Memory B cell (primary cell): ENCODE measurements around the gene GABRG1.

ENCODE experiments used
- ATAC-seq: fragments of 150-1000 bp; cut with Tn5 transposase; 2 replicates; pipeline ENCODE4 v1.10.0; 2021; ENCODE audit warnings: low read depth, mild to moderate bottlenecking, moderate library complexity
- DNase-seq, 2 donors: peaks; one replicate each; pipeline ENCODE4 v3.0.0; 2022; ENCODE audit warnings: low spot score in 2 of 2
- H3K27ac Mint-ChIP-seq: one replicate; pipeline ENCODE4 v1.8.0; 2022; ENCODE audit warnings: mild to moderate bottlenecking, moderate library complexity, mixed read lengths
- H3K27me3 Mint-ChIP-seq: one replicate; pipeline ENCODE4 v1.8.0; 2022; ENCODE audit warnings: mixed read lengths
- H3K36me3 Mint-ChIP-seq: one replicate; pipeline ENCODE4 v1.8.0; 2022; ENCODE audit warnings: mild to moderate bottlenecking, mixed read lengths
- H3K4me1 Mint-ChIP-seq: one replicate; pipeline ENCODE4 v1.8.0; 2022; ENCODE audit warnings: mixed read lengths
- H3K4me3 Mint-ChIP-seq: one replicate; pipeline ENCODE4 v1.8.0; 2022; ENCODE audit warnings: mild to moderate bottlenecking, moderate library complexity, mixed read lengths
- H3K9me3 Mint-ChIP-seq: one replicate; pipeline ENCODE4 v1.8.0; 2022; ENCODE audit warnings: mixed read lengths

Gene GABRG1

DNA sequence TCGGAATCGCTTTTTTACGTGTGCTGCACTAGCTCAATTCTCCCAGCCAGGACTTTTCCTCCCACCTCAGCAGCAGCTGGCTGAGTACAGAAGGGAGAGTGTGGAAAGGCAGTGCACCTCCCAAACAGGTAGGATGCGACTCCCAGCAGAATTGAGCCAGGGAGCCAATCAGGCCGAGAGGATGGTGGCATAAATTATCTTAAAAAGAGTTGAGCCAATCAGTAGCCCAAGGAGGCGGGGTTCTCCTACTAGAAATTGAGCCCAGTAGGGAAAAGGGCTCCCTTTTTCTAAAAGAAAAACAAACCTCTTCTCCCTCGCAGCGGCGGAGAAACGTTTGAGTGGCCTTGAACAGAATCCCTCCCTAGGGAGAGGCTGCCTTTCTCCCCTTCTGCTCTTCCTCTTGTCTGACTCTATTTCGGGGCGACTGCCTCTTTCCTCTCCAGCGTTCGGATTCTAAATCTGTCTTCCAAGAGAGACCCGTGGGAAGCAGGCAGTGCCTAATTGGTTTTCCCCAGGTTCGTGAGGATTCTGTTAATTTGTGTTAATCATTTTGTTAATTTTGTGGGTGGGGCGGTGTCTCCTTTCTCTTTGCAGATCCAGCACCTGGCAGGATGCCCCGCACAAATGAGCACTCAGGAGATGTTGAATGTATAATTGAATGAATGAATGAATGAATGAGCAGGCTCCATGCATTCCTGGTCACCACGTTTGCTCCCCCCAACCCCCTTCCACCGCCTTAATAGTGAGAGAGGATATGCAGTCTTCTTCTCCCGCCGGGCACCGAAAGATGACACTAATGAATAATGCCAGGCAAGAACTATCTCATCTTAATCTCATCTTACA lies at the start of gene GABRG1:
Gene GABRG1 (minus strand): TSS at position 142 of the 843 bp plus-strand sequence. CDS start 141 bp downstream, at position 1.
- H3K36me3 Mint-ChIP-seq = no peaks in the 10 kb centered on the region
- no peak within 1 kb of the TSS for H3K4me3 Mint-ChIP-seq
- no peaks in the 10 kb centered on the region for H3K4me1 Mint-ChIP-seq
- H3K27me3 Mint-ChIP-seq = no peaks in the 10 kb centered on the region
- no peak within 1 kb of the TSS for H3K27ac Mint-ChIP-seq
- DNase-seq (no peak), ATAC-seq (no peak)
- peaks cover 6% of the 10 kb centered on the region for H3K9me3 Mint-ChIP-seq

DNA sequence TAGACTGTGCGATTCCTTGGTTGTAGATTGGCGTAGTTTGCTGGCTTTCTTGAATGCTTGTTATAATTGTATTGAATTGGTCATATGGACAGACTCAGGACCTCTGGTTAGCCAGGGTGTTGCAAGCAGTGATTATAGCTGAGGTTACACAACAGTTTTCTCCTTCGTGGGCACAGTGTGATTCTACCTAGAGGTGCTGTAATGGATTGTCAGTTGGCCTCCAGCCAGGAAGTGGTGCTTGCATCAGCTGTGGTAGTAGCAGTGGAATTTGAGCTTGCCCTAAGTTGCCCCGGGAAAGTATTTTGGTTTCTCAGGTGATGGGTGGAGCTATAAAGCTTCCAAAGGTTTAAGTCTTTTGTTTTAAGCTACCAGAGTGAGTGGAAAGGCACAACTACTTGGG lies 23.1 kb upstream of the GABRG1 start:
- H3K27me3 Mint-ChIP-seq = no peaks in the 10 kb centered on the region
- peaks cover 3% of the 10 kb centered on the region for H3K9me3 Mint-ChIP-seq
- H3K27ac Mint-ChIP-seq = no peak overlapping the region
- H3K4me1 Mint-ChIP-seq = no peaks in the 10 kb centered on the region
- no peaks in the 10 kb centered on the region for H3K36me3 Mint-ChIP-seq
- DNase-seq (no peak), ATAC-seq (no peak)
- no peak overlapping the region for H3K4me3 Mint-ChIP-seq

DNA sequence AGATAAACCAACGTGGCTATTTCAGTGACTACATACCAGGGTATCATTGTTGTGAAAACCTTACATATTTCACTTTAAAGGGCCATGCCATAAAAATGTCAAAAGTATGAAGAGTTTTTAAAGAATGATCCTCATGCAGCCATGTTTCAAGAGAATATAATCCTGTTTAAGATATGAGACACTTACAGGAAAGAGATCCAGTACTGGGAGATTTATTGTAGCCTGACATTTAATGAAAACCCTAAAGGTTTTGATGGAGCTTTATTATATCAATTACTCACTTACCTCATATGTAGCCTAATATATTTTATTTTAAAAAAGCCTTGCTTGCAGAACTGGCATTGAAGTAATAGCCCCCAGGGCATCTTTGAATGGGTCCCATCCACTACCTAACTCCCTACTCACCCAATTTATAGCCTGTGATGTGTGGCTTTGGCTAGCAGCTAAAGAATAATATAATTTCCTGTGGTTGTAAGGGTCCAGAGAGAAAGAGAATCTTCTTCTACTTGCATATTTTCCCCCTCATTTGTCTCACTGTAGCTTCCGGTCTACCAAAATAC lies 7.7 kb upstream of the GABRG1 start:
- ATAC-seq (no peak), DNase-seq (no peak)
- no peak overlapping the region for H3K27ac Mint-ChIP-seq
- H3K9me3 Mint-ChIP-seq = peaks cover 6% of the 10 kb centered on the region
- no peaks in the 10 kb centered on the region for H3K27me3 Mint-ChIP-seq
- H3K36me3 Mint-ChIP-seq = no peaks in the 10 kb centered on the region
- H3K4me3 Mint-ChIP-seq = no peak overlapping the region
- no peaks in the 10 kb centered on the region for H3K4me1 Mint-ChIP-seq

DNA sequence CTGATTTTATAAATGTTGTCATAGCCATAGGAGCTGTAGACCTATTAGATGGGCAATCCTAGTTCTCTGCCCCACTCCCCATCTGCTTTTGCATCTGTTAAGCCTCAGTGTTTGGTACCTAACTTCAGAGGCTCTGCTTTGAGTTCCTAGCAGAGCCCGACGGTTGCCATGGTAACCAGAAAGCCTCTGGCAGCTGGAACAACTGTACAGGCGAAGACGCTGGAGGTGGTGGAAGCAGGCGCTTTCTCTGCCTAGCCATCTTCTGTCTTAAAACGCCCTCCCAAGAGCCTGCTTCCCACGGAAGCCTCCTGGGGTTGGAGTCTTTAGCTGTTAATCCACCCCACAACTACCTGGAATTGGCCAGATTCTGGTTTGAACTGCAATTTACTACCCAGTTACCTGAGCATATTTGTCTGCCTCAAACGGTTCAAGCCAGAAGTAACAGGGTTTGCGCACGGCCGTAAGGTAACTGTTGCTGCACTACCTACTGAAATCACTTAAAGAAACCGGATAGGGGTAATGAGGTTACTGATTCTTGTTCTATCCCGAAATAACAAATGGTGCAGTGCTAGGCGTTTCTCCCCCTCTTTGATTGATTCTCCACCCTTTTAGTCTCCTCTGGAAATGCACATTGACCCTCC lies 1.0 kb upstream of the GABRG1 start:
- Mint-ChIP-seq H3K9me3 (peaks cover 6% of the 10 kb centered on the region), H3K4me3 (no peak overlapping the region), H3K4me1 (no peaks in the 10 kb centered on the region), H3K27me3 (no peaks in the 10 kb centered on the region), H3K36me3 (no peaks in the 10 kb centered on the region), H3K27ac (no peak overlapping the region)
- DNase-seq (no peak), ATAC-seq (no peak)

DNA sequence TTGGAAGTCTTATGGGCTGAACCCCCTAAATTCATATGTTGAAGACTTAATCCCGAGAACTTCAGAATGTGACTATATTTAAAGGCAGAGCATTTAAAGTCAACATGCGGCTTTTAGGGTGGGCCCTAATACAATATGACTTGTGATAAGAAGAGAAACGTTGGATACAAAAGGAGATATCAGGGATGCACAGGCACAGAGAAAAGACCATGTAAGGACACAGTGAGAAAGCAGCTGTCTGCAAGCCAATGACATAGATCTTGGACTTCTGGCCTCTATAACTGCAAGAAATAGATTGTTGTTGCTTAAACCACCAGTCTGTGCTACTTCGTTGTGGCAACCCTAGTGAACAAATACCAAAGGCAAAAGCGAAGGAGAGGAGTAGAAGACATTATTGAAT lies 42.2 kb downstream of the GABRG1 start:
- Mint-ChIP-seq H3K36me3 (no peaks in the 10 kb centered on the region), H3K27me3 (no peaks in the 10 kb centered on the region), H3K4me3 (no peak overlapping the region), H3K9me3 (peaks cover 6% of the 10 kb centered on the region), H3K4me1 (no peaks in the 10 kb centered on the region), H3K27ac (no peak overlapping the region)
- DNase-seq (no peak), ATAC-seq (no peak)

DNA sequence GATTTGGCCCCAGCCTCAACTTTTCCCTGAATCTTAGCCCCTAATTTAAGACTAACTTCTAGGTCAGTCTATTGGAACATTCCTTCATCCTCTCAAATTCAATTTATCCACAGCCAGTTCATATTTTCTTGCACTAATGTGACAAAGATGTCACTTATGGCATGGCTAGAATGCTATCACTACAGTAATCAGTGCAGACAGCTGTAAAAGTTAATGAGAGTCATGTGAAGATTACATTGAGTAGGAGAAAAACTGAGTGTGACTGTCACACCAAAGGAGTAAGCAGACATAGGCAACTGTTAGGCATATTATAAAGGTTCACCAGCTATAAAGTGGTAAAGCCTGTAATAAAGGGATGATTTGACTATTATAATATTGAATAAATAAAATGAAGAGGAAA lies 42.6 kb downstream of the GABRG1 start:
- no peaks in the 10 kb centered on the region for H3K36me3 Mint-ChIP-seq
- no peak overlapping the region for H3K27ac Mint-ChIP-seq
- H3K9me3 Mint-ChIP-seq = peaks cover 6% of the 10 kb centered on the region
- no peaks in the 10 kb centered on the region for H3K4me1 Mint-ChIP-seq
- ATAC-seq = no peak
- no peaks in the 10 kb centered on the region for H3K27me3 Mint-ChIP-seq
- no peak overlapping the region for H3K4me3 Mint-ChIP-seq
- DNase-seq = no peak

DNA sequence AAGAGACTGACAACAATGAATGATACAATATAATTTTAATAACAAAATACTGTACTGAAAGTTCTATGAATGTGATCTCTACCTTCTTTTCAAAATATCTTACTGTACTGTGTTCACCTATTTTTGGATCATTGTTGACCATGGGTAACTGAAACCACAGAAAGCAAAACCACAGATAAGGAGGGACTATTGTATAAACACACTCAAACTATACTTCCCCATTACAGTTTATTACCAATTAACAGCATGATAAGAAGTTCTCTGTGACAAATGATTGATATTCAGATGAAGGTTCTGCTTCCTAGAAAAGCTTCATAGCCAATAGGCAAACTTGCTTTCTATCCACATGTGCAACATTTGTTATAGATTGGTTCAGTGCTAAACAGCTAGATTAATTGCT lies 50.1 kb downstream of the GABRG1 start:
- Mint-ChIP-seq H3K27ac (no peak overlapping the region), H3K36me3 (no peaks in the 10 kb centered on the region), H3K9me3 (peaks cover 2% of the 10 kb centered on the region), H3K4me1 (no peaks in the 10 kb centered on the region), H3K27me3 (no peaks in the 10 kb centered on the region), H3K4me3 (no peak overlapping the region)
- no peak for ATAC-seq
- DNase-seq = no peak

DNA sequence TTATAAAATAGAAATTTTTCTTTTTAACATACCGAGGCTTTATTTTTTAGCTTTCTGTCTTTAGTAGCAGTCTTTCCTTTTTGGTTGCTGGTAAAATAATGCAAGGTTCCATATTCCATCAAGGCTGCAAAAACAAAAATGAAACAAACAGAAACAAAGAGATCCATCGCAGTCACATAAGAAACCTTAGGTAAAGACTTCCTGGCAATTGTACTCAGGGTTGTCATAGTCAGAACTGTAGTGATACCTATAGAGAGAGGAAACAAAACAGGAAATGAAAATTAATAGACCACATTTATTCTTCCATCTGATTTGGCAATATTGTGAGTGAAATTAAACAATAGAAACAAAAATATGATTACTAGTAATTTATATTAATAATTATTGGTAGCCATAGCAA lies 72.5 kb downstream of the GABRG1 start:
- Mint-ChIP-seq H3K27me3 (no peaks in the 10 kb centered on the region), H3K9me3 (peaks cover 9% of the 10 kb centered on the region), H3K36me3 (no peaks in the 10 kb centered on the region)

DNA sequence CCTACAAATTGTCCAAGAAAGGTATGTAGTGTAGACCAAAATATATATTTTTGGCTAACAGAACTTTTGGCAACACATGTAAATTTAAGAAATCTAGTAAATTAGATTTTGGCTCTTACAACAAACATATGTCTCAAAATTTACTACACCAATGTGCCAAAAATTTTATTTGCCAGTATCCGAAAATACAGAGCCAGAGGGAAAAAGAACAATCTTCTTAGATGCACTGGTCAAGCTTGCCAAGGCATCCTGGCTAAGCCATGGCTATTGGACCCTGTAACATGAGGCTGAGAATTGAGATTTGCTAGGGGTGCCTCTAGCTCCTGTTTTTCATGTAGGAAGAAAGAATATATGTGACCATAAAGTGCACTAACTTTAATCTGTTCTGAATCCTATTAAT lies 91.8 kb downstream of the GABRG1 start:
- Mint-ChIP-seq H3K27ac (no peak overlapping the region), H3K9me3 (peaks cover 6% of the 10 kb centered on the region), H3K27me3 (no peaks in the 10 kb centered on the region), H3K4me3 (no peak overlapping the region), H3K36me3 (no peaks in the 10 kb centered on the region), H3K4me1 (no peaks in the 10 kb centered on the region)
- DNase-seq = no peak
- no peak for ATAC-seq

More for the DNA sequence above, 72.5 kb downstream of the GABRG1 start:
- H3K4me1 Mint-ChIP-seq = no peaks in the 10 kb centered on the region
- no peak for DNase-seq
- no peak overlapping the region for H3K27ac Mint-ChIP-seq
- H3K4me3 Mint-ChIP-seq = no peak overlapping the region
- no peak for ATAC-seq

DNA sequence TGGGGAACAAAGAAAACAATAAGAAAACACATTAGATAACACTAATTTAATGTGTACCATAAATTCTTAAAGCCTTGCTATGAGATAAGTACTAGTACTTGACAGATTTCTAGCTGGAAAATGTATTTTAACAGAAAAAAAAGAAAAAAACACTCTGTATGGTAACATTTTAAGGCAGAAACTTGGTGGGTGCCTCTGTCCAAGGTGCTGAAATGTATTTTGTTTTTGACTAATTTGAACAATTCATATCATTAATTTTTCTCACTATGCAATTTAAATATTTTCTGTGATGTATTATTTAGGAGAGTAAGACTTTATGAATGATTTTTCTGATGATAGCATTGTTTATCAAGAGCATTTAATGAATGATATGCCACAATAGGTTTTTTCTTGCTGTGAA lies 107.5 kb downstream of the GABRG1 start:
- Mint-ChIP-seq H3K9me3 (no peaks in the 10 kb centered on the region), H3K27me3 (no peaks in the 10 kb centered on the region), H3K4me3 (no peak overlapping the region), H3K4me1 (no peaks in the 10 kb centered on the region), H3K36me3 (no peaks in the 10 kb centered on the region), H3K27ac (no peak overlapping the region)
- DNase-seq (no peak), ATAC-seq (no peak)

DNA sequence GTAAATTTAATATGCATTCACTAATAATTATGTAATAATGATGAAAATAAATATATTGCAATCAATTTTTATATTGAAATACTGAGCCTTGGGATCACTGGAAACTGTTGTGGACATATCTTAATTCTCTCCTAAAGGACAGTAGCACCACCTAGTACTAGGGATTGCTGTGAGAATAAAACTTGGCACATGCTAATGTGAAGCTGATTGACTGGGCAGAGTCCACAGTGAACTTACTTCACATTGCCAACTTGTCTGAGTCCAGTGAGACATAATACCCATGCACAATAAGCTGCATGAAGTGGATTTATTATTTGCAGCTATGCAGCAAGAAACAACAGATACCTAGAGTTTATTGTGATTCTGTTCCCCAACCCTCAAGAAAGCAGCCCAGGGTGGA lies 131.1 kb downstream of the GABRG1 start:
- Mint-ChIP-seq H3K27ac (no peak overlapping the region), H3K9me3 (peaks cover 3% of the 10 kb centered on the region), H3K4me3 (no peak overlapping the region), H3K4me1 (no peaks in the 10 kb centered on the region), H3K36me3 (no peaks in the 10 kb centered on the region), H3K27me3 (no peaks in the 10 kb centered on the region)
- ATAC-seq = no peak
- DNase-seq = no peak

DNA sequence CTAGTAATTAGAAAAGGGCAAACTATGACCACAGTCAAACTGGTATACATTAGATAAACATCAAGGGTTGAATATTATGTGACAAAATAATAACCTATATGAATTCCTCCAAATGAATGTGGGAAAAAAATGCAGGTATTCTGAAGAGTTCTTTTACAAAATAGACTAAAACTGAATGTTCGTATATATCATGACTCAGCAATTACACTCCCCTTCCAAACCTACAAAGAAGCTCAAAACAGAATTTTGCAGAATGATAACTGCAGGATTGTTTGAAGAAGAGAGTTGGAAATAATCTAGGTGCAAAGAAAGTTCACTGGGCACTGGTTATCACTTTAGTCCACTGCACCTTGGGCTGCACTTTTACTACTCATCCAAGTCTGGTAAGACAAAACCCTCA lies 134.1 kb downstream of the GABRG1 start:
- no peak overlapping the region for H3K4me3 Mint-ChIP-seq
- no peak overlapping the region for H3K27ac Mint-ChIP-seq
- DNase-seq (no peak), ATAC-seq (no peak)
- no peaks in the 10 kb centered on the region for H3K4me1 Mint-ChIP-seq
- H3K36me3 Mint-ChIP-seq = no peaks in the 10 kb centered on the region
- no peaks in the 10 kb centered on the region for H3K27me3 Mint-ChIP-seq
- peaks cover 4% of the 10 kb centered on the region for H3K9me3 Mint-ChIP-seq

DNA sequence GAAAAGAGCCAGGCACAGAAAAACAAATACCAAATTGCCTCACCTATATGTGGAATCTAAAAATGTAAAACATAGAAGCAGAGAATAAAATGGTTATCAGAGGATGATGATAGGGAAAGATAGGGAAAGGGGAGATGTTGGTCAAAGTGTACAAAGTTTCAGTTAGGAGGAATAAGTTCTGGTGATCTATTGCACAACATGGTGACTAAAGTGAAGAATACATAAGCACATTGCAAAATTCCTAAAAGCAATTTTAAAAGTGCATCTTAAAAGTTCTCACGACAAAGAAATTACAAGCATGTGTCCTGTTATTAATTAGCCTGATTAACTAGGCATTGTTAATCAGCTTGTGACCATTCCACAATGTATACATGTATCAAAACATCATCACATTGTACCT lies 136.0 kb downstream of the GABRG1 start:
- peaks cover 5% of the 10 kb centered on the region for H3K9me3 Mint-ChIP-seq
- H3K27me3 Mint-ChIP-seq = no peaks in the 10 kb centered on the region
- no peaks in the 10 kb centered on the region for H3K4me1 Mint-ChIP-seq
- H3K4me3 Mint-ChIP-seq = no peak overlapping the region
- no peak overlapping the region for H3K27ac Mint-ChIP-seq
- no peaks in the 10 kb centered on the region for H3K36me3 Mint-ChIP-seq
- ATAC-seq (no peak), DNase-seq (no peak)
